Small intestine (tissue), 7 donors: ENCODE measurements around the gene HOXB9. TPM values are rescaled to one million over a fixed set of nuclear protein-coding genes. Genes with fewer than 3 reads are reported as not detected.

Source experiments
- DNase-seq, 2 donors: peaks; one replicate each; pipeline versions ENCODE4 v3.0.0 to v3.0.0-alpha.2; 2013
- FAIRE-seq: peaks from 2 replicates; lab custom pipeline; 2012; peaks lifted over from hg19 to GRCh38; lab: Jason Lieb, UNC
- H3K27ac ChIP-seq, 3 donors: one replicate each; pipeline ENCODE4 v1.5.1; 2013; ENCODE audit warnings: low read length in 2 of 3, mild to moderate bottlenecking in 2 of 3, control low read depth in 1 of 3, inconsistent platforms in 1 of 3, low read depth in 1 of 3, moderate library complexity in 1 of 3
- H3K27me3 ChIP-seq, 3 donors: one replicate each; pipeline ENCODE4 v1.6.1; 2013; ENCODE audit warnings: low read length in 3 of 3, inconsistent platforms in 1 of 3; ENCODE audit not compliant: control insufficient read depth in 3 of 3, insufficient read depth in 3 of 3
- H3K36me3 ChIP-seq, 3 donors: one replicate each; pipeline ENCODE4 v1.6.1; 2013; ENCODE audit warnings: low read length in 3 of 3, inconsistent platforms in 1 of 3, low read depth in 1 of 3, mild to moderate bottlenecking in 1 of 3, moderate library complexity in 1 of 3; ENCODE audit not compliant: control insufficient read depth in 3 of 3, insufficient read depth in 2 of 3
- H3K4me1 ChIP-seq, 3 donors: one replicate each; pipeline ENCODE4 v1.6.1; 2013; ENCODE audit warnings: low read length in 2 of 3, inconsistent platforms in 1 of 3, low read depth in 1 of 3, mild to moderate bottlenecking in 1 of 3, moderate library complexity in 1 of 3; ENCODE audit not compliant: control insufficient read depth in 3 of 3, insufficient read depth in 2 of 3
- H3K4me3 ChIP-seq, 3 donors: one replicate each; pipeline ENCODE4 v1.5.1; 2013; ENCODE audit warnings: low read length in 3 of 3, control low read depth in 1 of 3, inconsistent platforms in 1 of 3, low read depth in 1 of 3, mild to moderate bottlenecking in 1 of 3, moderate library complexity in 1 of 3
- H3K9me3 ChIP-seq, 2 donors: one replicate each; pipeline ENCODE4 v1.6.1; 2013; ENCODE audit warnings: low read depth in 1 of 2, low read length in 1 of 2; ENCODE audit not compliant: control insufficient read depth in 2 of 2, insufficient read depth in 1 of 2
- WGBS, 3 donors: extraction: QIAGEN DNeasy Blood & Tissue Kit; methylation state at CpG; one replicate each; pipeline ENCODE4 v1.1.7; 2013; 5-methylcytosine and 5-hydroxymethylcytosine counted together
- polyA plus RNA-seq, 4 donors: library from polyadenylated mRNA; stranded (reverse) in 3 of 4; unstranded in 1 of 4; fragments of 200-250 nt in 3 of 4; fragments of 120-200 nt in 1 of 4; gene quantifications; one replicate each; pipeline versions ENCODE4 v1.2.1 to v1.2.3, GENCODE V29; 2013
- donor health status: healthy with polysubstance abuse.
- donor health status: control.
- donor health status: control.
- donor health status: Bipolar disorder and iron deficiency.
- donor health status: healthy.

Gene HOXB9
- polyA plus RNA-seq, 4 donors: 0.07 to 16.7 (median 0.54) TPM; not detected in 1

DNA sequence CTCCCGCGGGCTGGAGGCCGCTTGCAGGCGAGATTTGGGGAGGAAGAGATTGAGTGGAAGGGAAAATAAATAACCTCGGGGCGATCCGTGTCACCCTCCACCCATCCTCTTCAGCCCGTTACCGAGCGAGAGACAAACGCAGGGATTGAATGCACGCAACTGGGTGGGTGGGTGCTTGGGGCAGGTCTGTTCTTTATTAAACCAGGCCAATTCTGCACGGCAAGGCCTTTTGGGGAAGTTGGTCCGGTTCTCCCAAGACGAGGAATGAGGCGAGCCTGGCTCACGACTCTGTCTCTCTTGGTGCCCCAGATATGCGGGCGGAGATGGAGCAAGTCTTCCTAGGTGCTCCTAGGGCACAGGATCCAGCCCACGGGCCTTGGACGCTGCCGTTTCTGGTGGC is 14.9 kb downstream of the HOXB9 start:
- Histone ChIP-seq H3K4me1 (peaks cover 0 to 16% (median 0%) of the 10 kb centered on the region in 3 donors), H3K36me3 (peaks cover 0 to 7% (median 0%) of the 10 kb centered on the region in 3 donors), H3K27me3 (peaks cover 11 to 97% (median 44%) of the 10 kb centered on the region in 3 donors), H3K4me3 (peak overlapping the region; percentile 37 to 63 (median 40)), H3K27ac (peak overlapping the region in 2 of 3 donors; percentile 12 to 87), H3K9me3 (no peaks in the 10 kb centered on the region)
- DNase-seq (no peak), FAIRE-seq (no peak)
- WGBS, 3 donors: 2 to 13% (median 9%) methylated on average over 22 of the region's 22 CpGs

DNA sequence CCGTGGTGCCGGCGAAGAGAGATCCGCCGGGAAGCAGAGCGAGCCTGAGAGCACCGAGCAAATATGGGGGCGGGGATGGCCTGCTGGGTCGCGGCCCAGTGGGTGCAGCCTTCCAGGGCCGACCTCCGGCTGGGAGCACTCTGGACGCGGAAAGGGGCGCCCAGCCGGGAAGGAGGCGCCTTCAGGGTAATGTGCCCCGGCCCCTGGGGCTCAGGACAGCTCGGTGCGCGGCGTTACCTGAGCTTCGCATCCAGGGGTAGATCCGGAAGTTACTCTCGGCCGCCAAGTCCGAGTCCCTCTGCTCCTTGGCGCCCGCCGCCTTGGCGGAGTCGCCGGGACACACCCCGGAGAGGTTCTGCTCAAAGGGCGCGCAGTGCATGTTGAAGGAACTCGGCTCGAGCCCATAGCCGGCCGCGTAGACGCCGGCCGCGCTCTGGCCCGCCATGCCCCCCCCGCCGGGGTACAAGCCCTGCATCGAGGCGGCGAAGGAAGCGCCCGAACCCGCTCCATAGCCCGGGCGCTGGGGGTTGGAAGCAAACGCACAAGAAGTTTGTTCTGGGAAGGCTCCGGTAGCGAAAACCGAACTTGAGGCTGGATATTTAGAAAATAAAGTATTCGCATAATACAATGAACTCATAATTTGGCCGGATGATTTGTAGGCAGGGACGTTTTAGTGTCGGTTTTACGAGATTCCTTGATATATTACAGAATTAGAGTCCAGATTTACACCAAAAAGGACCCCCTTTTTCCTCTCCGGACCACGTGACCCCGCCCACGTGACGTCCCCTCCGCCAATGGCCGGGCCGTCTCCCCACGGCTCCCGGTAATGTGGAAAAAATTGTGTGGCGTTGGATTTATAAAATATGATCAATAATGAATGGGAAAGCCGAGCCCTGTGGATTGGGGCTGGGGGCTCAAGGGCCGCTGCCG is 15.6 kb downstream of the HOXB9 start, which contains the start of gene HOXB7:
Gene HOXB7, minus strand, starts transcription at position 736 of the 930 bp plus-strand sequence. Its CDS starts 99 bp downstream, at position 637.
- peaks cover 0 to 16% (median 0%) of the 10 kb centered on the region in 3 donors for H3K4me1 ChIP-seq
- peak within 1 kb of the TSS in 2 of 3 donors; percentile 75 to 87 for H3K27ac ChIP-seq

DNA sequence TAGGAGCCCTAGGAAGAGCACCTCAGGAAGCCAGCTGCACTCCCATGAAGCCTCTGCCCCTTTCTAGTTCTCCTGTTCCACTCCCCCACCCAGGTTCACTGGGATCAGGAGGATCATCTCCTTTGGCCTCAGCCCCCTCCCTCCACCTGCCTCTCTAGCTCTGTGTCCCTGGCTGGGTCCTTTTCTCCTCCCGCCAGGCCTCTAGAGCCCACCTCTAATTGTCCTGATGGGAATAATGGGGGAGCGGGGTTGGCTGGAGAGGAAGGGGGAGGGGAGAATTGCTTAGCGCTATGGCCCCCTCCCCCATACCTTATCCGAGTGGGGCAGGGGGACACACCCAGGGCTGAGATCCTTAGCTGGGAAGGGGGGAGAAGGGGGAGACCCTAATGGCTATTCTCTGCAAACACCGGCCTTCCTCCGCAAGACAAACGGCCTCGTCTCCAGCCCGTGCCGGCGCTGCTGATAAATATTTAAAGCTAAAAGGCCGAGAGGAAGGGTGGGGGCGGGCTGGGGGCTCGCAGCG is 16.3 kb downstream of the HOXB9 start:
- H3K27me3 ChIP-seq: peaks cover 7 to 97% (median 38%) of the 10 kb centered on the region in 3 donors
- peaks cover 0 to 5% of the 10 kb centered on the region in 2 donors for H3K9me3 ChIP-seq
- FAIRE-seq (no peak), DNase-seq (no peak)
- H3K27ac ChIP-seq: peak overlapping the region in 2 of 3 donors; percentile 75 to 87
- 6 to 9% (median 8%) methylated on average over 15 of the region's 15 CpGs for WGBS, 3 donors
- peaks cover 0 to 19% (median 0%) of the 10 kb centered on the region in 3 donors for H3K4me1 ChIP-seq
- peaks cover 0 to 7% (median 0%) of the 10 kb centered on the region in 3 donors for H3K36me3 ChIP-seq
- H3K4me3 ChIP-seq: peak overlapping the region; percentile 40 to 63 (median 57)

More for the DNA sequence above, 15.6 kb downstream of the HOXB9 start, which contains the start of gene HOXB7:
- Histone ChIP-seq H3K27me3 (peaks cover 7 to 97% (median 38%) of the 10 kb centered on the region in 3 donors), H3K9me3 (no peaks in the 10 kb centered on the region), H3K4me3 (peak within 1 kb of the TSS; percentile 40 to 63 (median 57)), H3K36me3 (peaks cover 0 to 7% (median 0%) of the 10 kb centered on the region in 3 donors)
- WGBS, 3 donors: 1 to 3% (median 2%) methylated on average over 76 to 79 of the region's 79 CpGs
- DNase-seq: peak in 1 of 2 donors; percentile 69
- no peak for FAIRE-seq

DNA sequence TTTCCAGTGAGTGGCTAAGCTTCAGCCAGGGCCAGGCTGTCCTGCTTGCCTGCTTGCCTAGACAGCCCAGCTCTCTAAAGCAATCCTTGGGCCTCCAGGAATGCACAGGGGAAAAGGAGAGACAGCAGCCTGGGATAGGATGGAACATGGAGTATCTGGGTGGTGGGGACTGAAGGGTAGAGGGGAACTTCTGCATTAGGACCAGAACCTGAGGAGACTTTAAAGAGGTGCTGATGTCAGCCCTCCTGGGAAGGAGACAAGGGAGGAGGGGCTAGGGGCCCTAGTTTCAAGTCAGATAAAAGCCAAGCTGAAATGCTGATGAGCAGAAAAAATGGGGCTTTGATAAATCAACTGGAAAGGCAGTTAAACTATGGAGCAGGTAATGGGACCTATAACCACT is 17.1 kb downstream of the HOXB9 start:
- Histone ChIP-seq H3K9me3 (peaks cover 0 to 12% of the 10 kb centered on the region in 2 donors), H3K4me1 (peaks cover 0 to 19% (median 0%) of the 10 kb centered on the region in 3 donors), H3K27ac (no peak overlapping the region), H3K4me3 (no peak overlapping the region), H3K36me3 (peaks cover 0 to 7% (median 0%) of the 10 kb centered on the region in 3 donors), H3K27me3 (peaks cover 7 to 97% (median 33%) of the 10 kb centered on the region in 3 donors)
- DNase-seq: no peak
- no peak for FAIRE-seq

DNA sequence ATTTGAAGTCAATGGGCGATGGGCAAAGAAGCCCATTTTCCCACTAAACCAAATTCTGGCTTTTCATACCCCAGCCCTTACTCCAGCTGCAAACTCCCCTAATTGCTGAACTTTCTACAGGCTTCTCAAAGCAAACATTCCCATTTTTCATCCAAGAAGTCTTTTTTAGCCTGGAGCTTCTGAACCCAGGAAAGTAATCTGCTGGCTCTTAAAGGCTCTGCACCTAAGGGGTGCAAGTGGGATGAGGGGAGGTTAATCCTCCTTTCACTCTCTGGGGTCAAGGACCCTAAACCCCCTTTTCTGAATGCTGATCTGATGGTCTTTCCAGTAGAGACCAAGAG is 17.7 kb downstream of the HOXB9 start:
- Histone ChIP-seq H3K4me1 (peaks cover 0 to 19% (median 0%) of the 10 kb centered on the region in 3 donors), H3K27ac (no peak overlapping the region), H3K4me3 (no peak overlapping the region), H3K27me3 (peaks cover 7 to 97% (median 28%) of the 10 kb centered on the region in 3 donors), H3K9me3 (peaks cover 0 to 13% of the 10 kb centered on the region in 2 donors), H3K36me3 (peaks cover 0 to 7% (median 0%) of the 10 kb centered on the region in 3 donors)
- FAIRE-seq (no peak), DNase-seq (no peak)
- WGBS, 3 donors: 61 to 84% (median 80%) methylated on average over 1 of the region's 1 CpG

DNA sequence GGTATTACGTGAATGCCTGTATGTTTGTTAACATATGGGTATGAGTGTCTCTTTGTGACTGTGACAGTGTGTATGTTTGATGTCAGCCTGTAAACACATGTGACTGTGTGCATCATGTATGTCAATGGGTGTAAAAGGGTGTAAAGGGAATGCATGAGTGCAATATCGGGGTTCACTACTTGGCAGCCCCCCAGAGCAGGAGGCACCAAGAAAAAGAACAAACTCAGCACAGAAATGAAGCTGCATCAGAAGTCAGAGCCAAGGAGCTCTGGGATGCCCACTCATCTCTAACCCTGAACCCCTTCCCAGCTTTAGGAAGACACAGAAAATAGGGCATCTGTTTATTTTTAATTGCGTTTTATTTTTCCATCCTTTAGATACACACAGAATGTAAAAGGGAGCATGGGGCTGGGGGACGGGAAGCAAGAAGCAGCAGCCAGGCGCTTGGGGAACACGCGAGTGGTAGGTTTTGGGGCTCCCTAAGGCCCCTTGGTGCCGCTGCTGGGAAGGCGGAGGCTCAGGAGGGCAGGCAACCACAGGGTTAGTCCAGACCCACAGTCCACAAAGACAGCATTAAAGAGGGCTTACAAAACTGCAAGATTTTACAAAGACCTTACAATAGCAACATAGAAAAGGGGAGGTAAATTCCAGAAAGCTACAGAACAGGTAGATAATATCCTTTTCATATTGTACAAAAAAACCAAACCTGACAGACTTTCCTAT is 19.1 kb downstream of the HOXB9 start:
- peaks cover 0 to 7% (median 0%) of the 10 kb centered on the region in 3 donors for H3K36me3 ChIP-seq
- peaks cover 0 to 21% (median 1%) of the 10 kb centered on the region in 3 donors for H3K4me1 ChIP-seq
- H3K27ac ChIP-seq: peak overlapping the region in 1 of 3 donors; percentile 71
- peaks cover 11 to 98% (median 28%) of the 10 kb centered on the region in 3 donors for H3K27me3 ChIP-seq
- DNase-seq (no peak), FAIRE-seq (no peak)
- no peak overlapping the region for H3K4me3 ChIP-seq
- H3K9me3 ChIP-seq: peaks cover 0 to 20% of the 10 kb centered on the region in 2 donors
- WGBS, 3 donors: 23 to 70% (median 46%) methylated on average over 9 of the region's 9 CpGs

DNA sequence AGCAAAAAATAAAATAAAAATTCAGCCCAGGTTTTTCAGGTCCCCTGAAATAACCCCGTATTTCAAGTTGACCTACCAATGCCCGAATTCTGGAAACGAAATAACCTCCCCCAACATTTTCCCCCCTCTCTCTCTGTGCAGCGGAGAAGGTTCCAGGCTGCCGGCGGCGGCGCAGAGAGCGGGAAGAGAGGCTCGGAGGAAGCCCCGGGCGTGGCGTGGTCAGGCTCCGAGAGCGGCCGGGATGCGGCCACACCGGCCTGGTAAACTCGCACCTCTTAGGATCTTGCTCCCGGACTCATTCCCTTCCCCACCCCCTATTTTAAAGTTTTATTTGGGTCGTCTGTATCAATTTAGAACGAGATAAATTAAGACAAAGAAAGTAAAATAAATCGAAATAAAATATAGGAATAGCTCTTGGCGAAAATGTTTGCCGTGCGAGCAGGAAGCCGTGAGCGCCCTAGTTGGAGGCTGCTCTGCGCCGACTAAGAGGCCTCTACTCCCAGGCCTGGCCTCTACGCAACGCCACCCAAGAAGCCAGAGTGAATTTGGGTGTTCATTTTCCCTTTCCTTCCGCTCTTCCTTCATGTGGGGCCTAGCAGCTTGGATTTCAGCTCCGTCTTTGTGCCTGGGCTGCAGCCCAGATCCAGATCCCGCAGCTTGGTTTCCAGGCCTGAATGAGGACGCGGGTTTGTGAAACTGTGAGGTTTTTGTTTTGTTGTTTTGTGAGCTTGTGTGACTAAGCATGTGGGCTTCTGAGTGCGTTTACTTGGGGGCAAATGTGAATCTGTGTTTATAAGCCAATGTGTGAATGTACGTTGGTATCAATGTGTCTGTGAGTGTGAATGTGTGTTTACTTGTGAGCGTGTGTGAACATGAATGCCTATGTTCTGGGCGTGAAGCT is 19.9 kb downstream of the HOXB9 start:
- Histone ChIP-seq H3K9me3 (peaks cover 0 to 20% of the 10 kb centered on the region in 2 donors), H3K4me3 (no peak overlapping the region), H3K27me3 (peaks cover 11 to 98% (median 23%) of the 10 kb centered on the region in 3 donors), H3K27ac (peak overlapping the region in 1 of 3 donors; percentile 71), H3K4me1 (peaks cover 0 to 29% (median 2%) of the 10 kb centered on the region in 3 donors), H3K36me3 (peaks cover 0 to 7% (median 0%) of the 10 kb centered on the region in 3 donors)
- 24 to 69% (median 50%) methylated on average over 41 of the region's 41 CpGs for WGBS, 3 donors
- DNase-seq (no peak), FAIRE-seq (no peak)
